LNCAP (cell line): ENCODE data around the gene PPM1L.

ENCODE experiments used
- CTCF ChIP-seq: fragments of 450-650 bp; IDR thresholded peaks from 2 replicates; pipeline ENCODE4 v1.5.1; 2017; ENCODE audit warnings: mild to moderate bottlenecking

Gene PPM1L

GRCh38 chr3:160981217-160981938 lies 225.3 kb downstream of the PPM1L start:
- TF ChIP-seq CTCF, result no peak

GRCh38 chr3:160982491-160982890 lies 226.5 kb downstream of the PPM1L start:
- no peak for TF ChIP-seq CTCF

- no peak for TF ChIP-seq CTCF
These were observed 230.0 kb downstream of the PPM1L start for GRCh38 chr3:160986069-160986468.

DNA sequence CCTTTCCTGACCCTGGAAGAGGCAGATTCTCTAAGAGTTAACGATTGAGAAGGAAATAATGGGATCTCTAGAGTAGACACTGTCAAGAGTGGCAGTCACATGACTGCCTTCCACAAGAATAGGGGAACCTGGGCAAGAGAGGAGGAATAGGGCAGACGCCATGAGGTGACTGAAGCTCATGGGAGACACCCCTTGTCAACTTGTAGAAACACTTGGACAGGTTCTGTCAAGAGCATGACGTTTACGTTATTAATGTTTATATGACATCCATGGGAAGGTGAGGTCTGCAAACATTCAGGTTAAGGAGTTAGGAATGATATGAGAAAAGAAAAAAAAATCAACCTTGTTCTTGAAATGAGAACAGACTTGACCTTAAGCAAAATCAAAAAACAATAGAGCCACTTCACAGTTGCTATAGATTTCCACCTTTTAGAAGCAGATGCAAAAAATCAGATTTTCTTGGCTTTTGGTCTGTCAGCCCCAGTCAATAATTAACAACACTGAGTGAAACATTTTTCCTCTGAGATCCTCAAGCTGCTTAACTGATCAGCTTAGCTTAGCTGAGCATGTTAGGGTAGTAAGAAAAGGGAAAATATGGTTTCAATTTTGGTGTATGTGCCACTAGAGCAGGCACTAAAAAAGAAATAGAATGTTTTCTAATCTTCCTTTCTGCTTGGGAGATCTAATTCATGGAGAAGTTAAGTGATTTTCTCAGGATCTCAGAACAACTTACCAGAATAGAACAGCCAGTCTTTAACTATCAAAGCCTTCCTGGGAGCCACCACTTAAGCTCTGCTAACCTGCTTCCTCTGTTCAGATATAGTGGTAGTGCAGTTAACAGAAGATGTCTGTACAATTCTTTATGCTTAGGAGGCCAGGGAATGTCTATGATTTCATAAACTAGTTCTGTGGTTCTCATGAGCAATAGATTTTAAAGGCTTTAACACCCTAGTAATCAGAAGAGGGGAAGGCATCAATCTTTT lies 232.2 kb downstream of the PPM1L start:
- TF ChIP-seq CTCF, result no peak

DNA sequence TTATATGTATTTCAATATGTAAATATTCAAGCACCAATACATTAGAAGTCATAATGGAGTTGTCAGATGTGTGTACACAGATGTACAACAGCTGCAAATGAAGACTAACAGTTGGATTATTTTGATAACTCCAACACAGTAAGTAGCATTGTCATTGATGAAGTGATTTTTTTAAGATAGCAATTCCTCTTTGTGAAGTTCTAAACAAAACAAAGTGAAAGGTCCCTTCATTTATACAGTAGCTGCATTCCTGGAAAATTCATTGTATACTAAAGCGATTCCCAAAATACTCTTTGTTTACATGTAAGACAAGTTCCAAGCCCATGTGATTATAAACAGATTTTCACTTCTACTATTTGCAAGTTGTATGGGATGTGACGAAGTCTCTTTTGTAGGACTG lies 234.4 kb downstream of the PPM1L start:
- no peak for TF ChIP-seq CTCF

GRCh38 chr3:160992712-160993111 lies 236.7 kb downstream of the PPM1L start:
- no peak for TF ChIP-seq CTCF

DNA sequence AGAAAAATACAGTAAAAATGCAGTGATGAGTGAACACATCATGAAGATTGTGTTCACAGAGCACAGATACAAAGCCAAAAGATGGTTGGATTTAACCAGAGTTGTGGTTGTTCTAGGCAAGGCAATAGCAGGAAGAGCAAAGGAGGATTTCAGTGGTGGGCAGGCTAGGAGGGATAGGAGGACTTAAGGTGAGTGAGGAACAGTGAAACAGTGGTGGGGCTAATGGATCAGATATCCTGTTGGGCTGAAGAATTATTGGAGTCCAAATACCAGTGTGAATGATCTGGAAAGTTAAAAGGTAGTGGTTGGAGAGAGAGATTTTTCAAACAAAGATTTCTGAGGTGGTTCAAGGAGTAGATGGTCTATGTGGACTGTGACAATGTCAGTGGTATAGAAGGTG lies 240.8 kb downstream of the PPM1L start:
- TF ChIP-seq CTCF, result no peak
